Hepatocyte (in vitro differentiated cells): Measurements from ENCODE around the gene CNNM2.

Source experiments
- CTCF ChIP-seq: fragments of 200-600 bp; sonication (generic); IDR thresholded peaks from 2 replicates; pipeline ENCODE4 v1.5.1; 2016; ENCODE audit warnings: antibody characterized with exemption, mild to moderate bottlenecking; ENCODE audit not compliant: poor library complexity
- EZH2 ChIP-seq: fragments of 200-600 bp; sonication (generic); IDR thresholded peaks from 2 replicates; pipeline ENCODE4 v1.6.1; 2016; ENCODE audit warnings: antibody characterized with exemption, mild to moderate bottlenecking, borderline replicate concordance

- TF ChIP-seq CTCF = no peak
- TF ChIP-seq EZH2 = no peak
These were observed 186.6 kb downstream of the CNNM2 start for GRCh38 chr10:103104721-103105120.
